Stomach (tissue), 19 donors: Measurements from ENCODE around the gene SRPRB. TPM values are rescaled to one million over a fixed set of nuclear protein-coding genes. Genes with fewer than 3 reads are reported as not detected.

Experiments used
- DNase-seq, 2 donors: peaks; one replicate each; pipeline versions ENCODE4 v3.0.0 to v3.0.0-alpha.2; 2013 to 2019
- H3K27ac ChIP-seq, 5 donors: fragments of 200-600 bp in 4 of 5; sonication (generic) in 4 of 5; one replicate each; pipeline ENCODE4 v1.5.1; 2013 to 2019; ENCODE audit warnings: mild to moderate bottlenecking in 1 of 5, moderate library complexity in 1 of 5
- H3K27me3 ChIP-seq, 3 donors: fragments of 200-600 bp; sonication (generic); one replicate each; pipeline ENCODE4 v1.5.1; 2017 to 2019; ENCODE audit warnings: mixed run types in 1 of 3
- H3K36me3 ChIP-seq, 4 donors: fragments of 200-600 bp; sonication (generic); 1 replicate in 3 of 4; 2 replicates in 1 of 4; pipeline ENCODE4 v1.5.1; 2016 to 2019
- H3K4me1 ChIP-seq, 4 donors: fragments of 200-600 bp; sonication (generic); one replicate each; pipeline ENCODE4 v1.5.1; 2016 to 2019
- H3K4me3 ChIP-seq, 4 donors: fragments of 200-600 bp; sonication (generic) in 3 of 4; one replicate each; pipeline ENCODE4 v1.5.1; 2016 to 2019; ENCODE audit warnings: mild to moderate bottlenecking in 1 of 4
- H3K9me3 ChIP-seq, 4 donors: fragments of 200-600 bp; sonication (generic); one replicate each; pipeline ENCODE4 v1.5.1; 2016 to 2019
- CTCF ChIP-seq, 7 experiments: fragments of 450-650 bp in 4 of 7; fragments of 200-600 bp in 3 of 7; sonication (generic) in 3 of 7; IDR thresholded peaks; one replicate each; pipeline ENCODE4 v1.5.1; 2016 to 2019; ENCODE audit warnings: antibody characterized with exemption in 7 of 7, control low read depth in 2 of 7, mild to moderate bottlenecking in 1 of 7
- EP300 ChIP-seq: sonication (generic); formaldehyde crosslinking; IDR thresholded peaks from one replicate; pipeline ENCODE4 v1.6.1; 2017; ENCODE audit warnings: antibody characterized with exemption
- POLR2A ChIP-seq, 4 donors: fragments of 450-650 bp; IDR thresholded peaks; one replicate each; pipeline ENCODE4 v1.6.1; 2016; ENCODE audit warnings: antibody characterized with exemption in 4 of 4, control low read depth in 2 of 4, mild to moderate bottlenecking in 1 of 4, moderate library complexity in 1 of 4
- POLR2AphosphoS5 ChIP-seq, 3 donors: sonication (generic); formaldehyde crosslinking; IDR thresholded peaks; one replicate each; pipeline ENCODE4 v1.6.1; 2016; ENCODE audit warnings: antibody characterized with exemption in 3 of 3
- WGBS, 5 donors: extraction: QIAGEN DNeasy Blood & Tissue Kit in 3 of 5; methylation state at CpG; one replicate each; pipeline versions ENCODE4 v1.1.5 to v1.1.7; 2013 to 2018; 5-methylcytosine and 5-hydroxymethylcytosine counted together
- intact Hi-C: fragments of 100-400 bp; cut with DNase I; formaldehyde crosslinking; loops from one replicate; pipeline ENCODE4 v1.15.1; 2023; ENCODE audit warnings: low total_unique reads
- long read RNA-seq, 10 donors: transcript quantifications; one replicate each; lab custom pipeline, GENCODE V29; 2026
- polyA plus RNA-seq, 3 donors: library from polyadenylated mRNA; stranded (reverse); fragments of 200-250 nt; gene quantifications; one replicate each; pipeline ENCODE4 v1.2.3, GENCODE V29; 2013
- total RNA-seq, 5 donors: library from RNA; depleted of rRNA; stranded (reverse); fragments of >200 nt; gene quantifications; one replicate each; pipeline versions ENCODE4 v1.1.0 to v1.2.3, GENCODE V29; 2014 to 2016
- donor health status: healthy with polysubstance abuse.
- donor health status: Bipolar disorder and iron deficiency.
- donor health status: healthy.

Gene SRPRB
- total RNA-seq (10 to 100 TPM in 2 of 5 donors, 1 to 10 TPM in 3; 5.3 to 54.9 (median 9.3) TPM), polyA plus RNA-seq (10 to 100 TPM; 16.0 to 28.0 (median 20.4) TPM)
- long read RNA-seq, donor 1, partial matches to known transcripts = 6 of 6 reads
- long read RNA-seq, donor 1, other reads (novel, unspliced or antisense) = 0 of 6 reads
- long read RNA-seq, donor 2, partial matches to known transcripts = 12 of 18 reads
- long read RNA-seq, donor 2, other reads (novel, unspliced or antisense) = 5 of 18 reads
- long read RNA-seq, donor 3, partial matches to known transcripts = 13 of 14 reads
- long read RNA-seq, donor 3, other reads (novel, unspliced or antisense) = 0 of 14 reads
- long read RNA-seq, donor 4 = 0 reads
- long read RNA-seq, donor 5, partial matches to known transcripts = 36 of 37 reads
- long read RNA-seq, donor 5, other reads (novel, unspliced or antisense) = 0 of 37 reads
- long read RNA-seq, donor 6 = 0 reads
- long read RNA-seq, donor 7, partial matches to known transcripts = 26 of 26 reads
- long read RNA-seq, donor 7, other reads (novel, unspliced or antisense) = 0 of 26 reads
- long read RNA-seq, donor 8, partial matches to known transcripts = 18 of 21 reads
- long read RNA-seq, donor 8, other reads (novel, unspliced or antisense) = 0 of 21 reads
- long read RNA-seq, donor 9, partial matches to known transcripts = 36 of 40 reads
- long read RNA-seq, donor 9, other reads (novel, unspliced or antisense) = 0 of 40 reads
- long read RNA-seq, donor 10 = 0 reads

- H3K27me3 ChIP-seq = no peaks in the 10 kb centered on the region
Observed at GRCh38 chr3:133805702-133806475, at the start of gene SRPRB. Gene SRPRB, plus strand, starts transcription at chr3:133805815. Its CDS starts 34 bp downstream, at chr3:133805849.

GRCh38 chr3:133756716-133757694 is 48.6 kb upstream of the SRPRB start:
- H3K27ac ChIP-seq = no peak overlapping the region
- no peaks in the 10 kb centered on the region for H3K36me3 ChIP-seq
- no peak overlapping the region for H3K4me3 ChIP-seq
- no peak for DNase-seq
- no peaks in the 10 kb centered on the region for H3K27me3 ChIP-seq
- WGBS, 5 donors = 83 to 89% (median 84%) methylated on average over 17 to 20 of the region's 20 CpGs
- H3K4me1 ChIP-seq = no peaks in the 10 kb centered on the region
- intact Hi-C loops = no loop called here
- TF ChIP-seq EP300 = no peak
- TF ChIP-seq CTCF (IDR thresholded peaks at IDR 0.05) = no peak
- TF ChIP-seq POLR2AphosphoS5 (IDR thresholded peaks at IDR 0.05) = no peak
- no peak for TF ChIP-seq POLR2A (IDR thresholded peaks at IDR 0.05)
- no peaks in the 10 kb centered on the region for H3K9me3 ChIP-seq

More at GRCh38 chr3:133805702-133806475, at the start of gene SRPRB:
- peaks cover 0 to 31% (median 21%) of the 10 kb centered on the region in 4 donors for H3K4me1 ChIP-seq
- intact Hi-C loops = no loop called here
- peak within 1 kb of the TSS; percentile 79 to 91 (median 83) for H3K27ac ChIP-seq
- TF ChIP-seq POLR2AphosphoS5 (IDR thresholded peaks at IDR 0.05) = peak; percentile 79 to 94 (median 89)
- TF ChIP-seq CTCF (IDR thresholded peaks at IDR 0.05) = peak in 1 of 7 experiments; percentile 26
- no peak for TF ChIP-seq EP300
- DNase-seq = peak; percentile 96 to 98
- no peaks in the 10 kb centered on the region for H3K9me3 ChIP-seq
- H3K4me3 ChIP-seq = peak within 1 kb of the TSS; percentile 82 to 99 (median 88)
- 0% methylated on average over 28 to 53 of the region's 53 CpGs for WGBS, 5 donors
- peaks cover 6 to 32% (median 28%) of the 10 kb centered on the region in 4 donors for H3K36me3 ChIP-seq

- no peak for DNase-seq
- WGBS, 5 donors = 73 to 81% (median 79%) methylated on average over 6 of the region's 6 CpGs
- intact Hi-C loops = no loop called here
- Histone ChIP-seq H3K4me3 (no peak overlapping the region), H3K36me3 (no peaks in the 10 kb centered on the region), H3K9me3 (no peaks in the 10 kb centered on the region), H3K27ac (no peak overlapping the region), H3K4me1 (no peaks in the 10 kb centered on the region), H3K27me3 (no peaks in the 10 kb centered on the region)
- TF ChIP-seq CTCF (IDR thresholded peaks at IDR 0.05) (no peak), POLR2AphosphoS5 (IDR thresholded peaks at IDR 0.05) (no peak), EP300 (no peak), POLR2A (IDR thresholded peaks at IDR 0.05) (no peak)
Observed at GRCh38 chr3:133757701-133758567, 47.7 kb upstream of the SRPRB start.
